GM12865 (cell line): ENCODE data around the gene ATP6V1G2.

ENCODE experiments used
- DNase-seq: peaks from one replicate; pipeline ENCODE4 v3.0.0; 2010; ENCODE audit warnings: low read depth
- H3K4me3 ChIP-seq: 2 replicates; pipeline ENCODE4 v1.5.1; 2011; ENCODE audit warnings: mild to moderate bottlenecking, low read depth, low read length, control low read depth
- CTCF ChIP-seq: IDR thresholded peaks from 2 replicates; pipeline ENCODE4 v1.5.1; 2011; ENCODE audit warnings: low read length, control low read depth, low read depth, inconsistent platforms; ENCODE audit not compliant: insufficient read depth; ENCODE audit errors: missing control alignments

The ATP6V1G2 gene

GRCh38 chr6:31568537-31568961, 22.1 kb upstream of the ATP6V1G2 start:
- no peak for TF ChIP-seq CTCF
- peak; percentile 94 for DNase-seq
- H3K4me3 ChIP-seq = peak overlapping the region; percentile 36

DNA sequence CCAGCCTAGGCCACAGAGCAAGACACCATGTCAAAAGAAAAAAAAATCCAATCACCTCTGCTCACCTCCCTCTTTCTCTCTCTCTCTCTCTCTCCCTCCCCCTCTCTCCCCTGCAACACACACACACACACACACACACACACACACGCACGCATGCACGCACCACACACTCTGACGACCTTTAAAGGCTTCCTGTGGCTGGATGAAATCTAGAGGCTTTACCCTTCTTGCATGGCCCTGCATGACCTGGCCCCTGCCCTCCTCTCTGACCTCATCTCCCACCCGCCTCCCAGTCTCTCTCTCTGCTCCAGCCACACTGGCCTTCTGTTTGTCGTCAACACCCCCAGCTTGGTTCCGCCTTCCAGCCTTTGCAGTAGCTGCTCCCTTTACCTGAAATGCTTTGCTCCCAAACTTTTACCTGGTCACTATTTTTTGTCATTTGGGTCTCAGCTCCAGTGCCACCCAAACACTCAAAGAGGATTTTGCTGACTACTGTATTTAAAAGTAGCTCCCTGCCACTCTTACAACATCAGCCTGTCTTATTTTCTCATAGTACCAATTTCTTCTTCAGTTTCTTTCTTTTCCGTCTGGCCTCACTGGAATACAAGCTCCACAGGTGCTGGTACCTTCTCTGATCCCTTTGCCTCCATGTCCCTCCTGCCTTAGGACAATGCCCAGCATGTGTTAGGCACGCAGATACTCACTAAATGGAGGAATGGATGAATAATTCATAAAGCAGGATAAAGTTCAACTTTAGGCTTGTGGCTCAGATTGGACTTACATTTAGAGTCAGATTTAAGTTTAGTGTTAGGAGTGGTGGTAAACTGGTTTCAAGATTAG, 21.3 kb upstream of the ATP6V1G2 start:
- no peak for TF ChIP-seq CTCF
- DNase-seq = peak; percentile 83
- peak overlapping the region; percentile 12 for H3K4me3 ChIP-seq

- DNase-seq = peak; percentile 9
- peak overlapping the region; percentile 12 for H3K4me3 ChIP-seq
- no peak for TF ChIP-seq CTCF
Observed at GRCh38 chr6:31560697-31561058, 14.3 kb upstream of the ATP6V1G2 start.

DNA sequence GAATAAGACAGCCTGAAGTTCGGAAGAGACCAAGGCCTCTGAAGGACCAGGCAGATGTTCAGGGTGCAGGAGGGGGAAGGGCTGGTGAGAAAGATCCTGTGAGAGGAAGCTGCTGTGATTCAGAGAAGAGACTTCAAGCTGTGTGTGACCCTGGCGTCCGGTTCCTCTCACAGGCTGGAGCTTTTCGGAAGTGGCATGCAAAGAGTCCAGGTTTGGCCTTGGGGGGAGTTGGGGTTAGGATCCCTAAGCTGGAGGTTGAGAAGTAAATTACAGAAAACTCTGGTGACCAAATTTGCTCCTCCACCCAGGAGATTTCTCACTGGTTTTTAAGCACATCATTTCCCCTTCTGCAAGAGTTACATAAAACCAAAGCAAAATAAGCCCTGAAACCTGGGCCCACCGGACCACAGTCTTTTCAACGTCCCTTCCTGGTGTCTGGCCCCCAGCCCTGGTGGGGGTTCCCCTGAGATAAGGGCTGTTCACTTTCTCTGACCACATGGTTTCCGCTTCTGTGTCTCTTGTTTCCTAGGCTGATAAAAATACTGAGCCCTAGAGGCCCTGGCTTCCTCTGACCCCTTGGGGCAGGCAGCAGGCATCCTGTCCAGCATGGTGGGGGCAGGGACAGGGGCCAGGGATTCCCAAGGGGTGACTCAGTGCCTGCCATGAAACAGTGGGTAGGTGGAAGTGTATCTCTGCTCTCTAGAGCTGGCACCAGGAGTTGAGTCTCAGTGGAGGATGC, 13.7 kb upstream of the ATP6V1G2 start:
- H3K4me3 ChIP-seq = peak overlapping the region; percentile 58
- no peak for TF ChIP-seq CTCF
- DNase-seq = peak; percentile 95

DNA sequence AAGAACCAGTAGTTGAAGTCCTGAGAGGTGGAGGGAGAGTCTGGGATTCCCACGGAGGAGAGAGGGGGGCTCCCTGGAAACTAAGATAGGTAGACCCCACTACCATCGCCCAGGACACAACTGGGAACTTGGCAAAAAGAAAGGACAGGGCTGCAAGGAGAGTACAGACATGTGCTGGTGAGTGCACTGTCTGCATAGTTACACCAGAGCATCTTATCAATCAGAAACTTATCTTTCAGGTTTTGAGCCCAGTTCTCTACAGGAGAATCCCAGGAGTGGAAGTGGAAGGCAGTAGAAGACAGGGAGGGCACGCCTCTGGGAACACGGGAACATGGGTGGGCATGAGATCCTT, 13.2 kb upstream of the ATP6V1G2 start:
- no peak for TF ChIP-seq CTCF
- DNase-seq = no peak

DNA sequence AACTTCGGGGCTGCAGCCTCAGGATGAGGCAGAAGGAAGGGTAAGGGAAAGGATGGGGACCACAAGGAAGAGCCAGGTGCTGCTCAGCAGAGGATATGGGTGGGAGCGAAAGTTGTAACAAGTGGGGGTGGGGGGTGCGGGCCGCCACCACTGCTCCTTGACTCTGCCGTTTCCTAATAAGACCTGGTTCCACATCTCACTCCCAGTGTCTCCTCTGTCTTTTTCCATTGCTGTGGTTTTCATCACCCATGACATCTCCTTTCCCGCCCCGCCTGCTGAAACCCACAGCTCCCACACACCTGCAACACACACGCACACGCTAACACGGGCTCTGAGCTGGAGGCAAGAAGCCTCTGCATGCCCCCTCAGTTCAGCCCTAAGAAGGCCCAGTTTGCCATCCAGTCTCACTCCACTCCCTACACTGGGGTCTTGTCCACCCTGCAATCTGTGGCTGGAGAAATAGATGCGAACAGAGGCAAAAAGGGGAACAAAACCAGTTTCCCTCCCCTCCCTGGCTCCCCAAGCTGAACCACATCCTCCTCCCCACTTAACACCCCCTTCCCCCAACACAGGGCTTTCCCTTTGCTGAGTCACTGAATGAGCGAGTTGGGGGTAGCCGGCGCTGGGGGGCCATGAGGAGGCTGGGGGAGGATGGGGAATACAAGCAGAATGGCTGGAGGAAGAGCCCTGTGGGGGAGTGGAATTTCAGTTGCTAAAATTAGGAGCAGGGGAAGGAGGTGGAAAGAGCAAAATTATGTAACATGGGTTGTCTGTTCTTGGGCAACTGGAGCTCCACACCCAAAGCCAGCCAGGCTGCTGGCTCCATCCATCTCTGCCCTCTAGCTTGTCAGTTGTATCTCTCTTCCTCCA, 12.5 kb upstream of the ATP6V1G2 start:
- peak; percentile 91 for DNase-seq
- peak overlapping the region; percentile 58 for H3K4me3 ChIP-seq
- no peak for TF ChIP-seq CTCF

More for the DNA sequence above, 13.2 kb upstream of the ATP6V1G2 start:
- H3K4me3 ChIP-seq = peak overlapping the region; percentile 58
